ENCODE data around the gene TPGS2. TPM values are rescaled to one million over a fixed set of nuclear protein-coding genes. Genes with fewer than 3 reads are reported as not detected.

Gene TPGS2
- total and polyA plus RNA-seq, 2 of the 8 experiments (the other 6 are each of a cell fraction or from before 2014, with no cell fraction given), result 151 to 273 TPM

GRCh38 chr18:36867056-36867455 is 38.3 kb upstream of the TPGS2 start (continued):
- TF ChIP-seq CHD7 (IDR thresholded peaks at IDR 0.05; ENCODE audit: insufficient replicate concordance, low read length) (no peak), CHD2 (IDR thresholded peaks at IDR 0.05; ENCODE audit: low read length) (no peak), EGR1 (IDR thresholded peaks at IDR 0.05; ENCODE audit: borderline replicate concordance, low read depth, low read length) (no peak), CEBPB (IDR thresholded peaks at IDR 0.05; ENCODE audit: low read depth, low read length) (no peak), FOSL1 (IDR thresholded peaks at IDR 0.05; ENCODE audit: insufficient read depth, low read depth, low read length) (no peak), RBBP5 (IDR thresholded peaks at IDR 0.05; ENCODE audit: borderline replicate concordance, low read depth, low read length) (no peak), SUZ12 (IDR thresholded peaks at IDR 0.05; ENCODE audit: low read length) (no peak), CREB1 (IDR thresholded peaks at IDR 0.05) (no peak), ATF3 (IDR thresholded peaks at IDR 0.05; ENCODE audit: insufficient read depth, low read depth, low read length) (no peak), JUND (IDR thresholded peaks at IDR 0.05; ENCODE audit: low read length) (no peak), RNF2 (IDR thresholded peaks at IDR 0.05; ENCODE audit: borderline replicate concordance, low read depth, low read length, missing control alignments, poor library complexity, severe bottlenecking) (no peak), GTF2F1 (IDR thresholded peaks at IDR 0.05; ENCODE audit: borderline replicate concordance, low read depth, low read length) (no peak)

All from H1 (cell line).